ENCODE measurements around the gene MTRR. TPM values are rescaled to one million over a fixed set of nuclear protein-coding genes. Genes with fewer than 3 reads are reported as not detected.

The MTRR gene
- total and polyA plus RNA-seq, 7 donors = 13.8 to 50.4 (median 44.4) TPM

- no peak for DNase-seq
- peaks cover 0 to 19% (median 17%) of the 10 kb centered on the region in 4 donors for H3K4me1 ChIP-seq
- no peak overlapping the region for H3K27ac ChIP-seq
- no peak overlapping the region for H3K4me3 ChIP-seq
- no peaks in the 10 kb centered on the region for H3K9me3 ChIP-seq
- peaks cover 7 to 35% (median 26%) of the 10 kb centered on the region in 3 donors for H3K27me3 ChIP-seq
- TF ChIP-seq, protein P1, sequence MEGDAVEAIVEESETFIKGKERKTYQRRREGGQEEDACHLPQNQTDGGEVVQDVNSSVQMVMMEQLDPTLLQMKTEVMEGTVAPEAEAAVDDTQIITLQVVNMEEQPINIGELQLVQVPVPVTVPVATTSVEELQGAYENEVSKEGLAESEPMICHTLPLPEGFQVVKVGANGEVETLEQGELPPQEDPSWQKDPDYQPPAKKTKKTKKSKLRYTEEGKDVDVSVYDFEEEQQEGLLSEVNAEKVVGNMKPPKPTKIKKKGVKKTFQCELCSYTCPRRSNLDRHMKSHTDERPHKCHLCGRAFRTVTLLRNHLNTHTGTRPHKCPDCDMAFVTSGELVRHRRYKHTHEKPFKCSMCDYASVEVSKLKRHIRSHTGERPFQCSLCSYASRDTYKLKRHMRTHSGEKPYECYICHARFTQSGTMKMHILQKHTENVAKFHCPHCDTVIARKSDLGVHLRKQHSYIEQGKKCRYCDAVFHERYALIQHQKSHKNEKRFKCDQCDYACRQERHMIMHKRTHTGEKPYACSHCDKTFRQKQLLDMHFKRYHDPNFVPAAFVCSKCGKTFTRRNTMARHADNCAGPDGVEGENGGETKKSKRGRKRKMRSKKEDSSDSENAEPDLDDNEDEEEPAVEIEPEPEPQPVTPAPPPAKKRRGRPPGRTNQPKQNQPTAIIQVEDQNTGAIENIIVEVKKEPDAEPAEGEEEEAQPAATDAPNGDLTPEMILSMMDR (IDR thresholded peaks at IDR 0.05) = no peak
- TF ChIP-seq POLR2AphosphoS5 (IDR thresholded peaks at IDR 0.05) (no peak), EP300 (IDR thresholded peaks at IDR 0.05) (no peak), POLR2A (IDR thresholded peaks at IDR 0.05) (no peak)
- peaks cover 0 to 6% (median 0%) of the 10 kb centered on the region in 4 donors for H3K36me3 ChIP-seq
- intact Hi-C loops (cut with DNase I) = no loop called here
- WGBS, 2 donors = 73 to 79% methylated on average over 2 of the region's 2 CpGs
Measured at GRCh38 chr5:7852988-7853387, 16.0 kb upstream of the MTRR start.

- H3K27ac ChIP-seq = no peak overlapping the region
- H3K4me1 ChIP-seq = peaks cover 0 to 6% (median 5%) of the 10 kb centered on the region in 4 donors
- DNase-seq = no peak
- H3K9me3 ChIP-seq = no peaks in the 10 kb centered on the region
- no peak overlapping the region for H3K4me3 ChIP-seq
- TF ChIP-seq POLR2AphosphoS5 (IDR thresholded peaks at IDR 0.05) (no peak), EP300 (IDR thresholded peaks at IDR 0.05) (no peak), POLR2A (IDR thresholded peaks at IDR 0.05) (no peak)
- TF ChIP-seq, protein P1 (IDR thresholded peaks at IDR 0.05) = no peak
- WGBS, 2 donors = 79 to 82% methylated on average over 3 of the region's 3 CpGs
- intact Hi-C loops (cut with DNase I) = no loop called here
- peaks cover 5 to 32% (median 10%) of the 10 kb centered on the region in 4 donors for H3K36me3 ChIP-seq
- H3K27me3 ChIP-seq = peaks cover 0 to 8% (median under 1%) of the 10 kb centered on the region in 3 donors
Measured at GRCh38 chr5:7855611-7856010, 13.3 kb upstream of the MTRR start.

DNA sequence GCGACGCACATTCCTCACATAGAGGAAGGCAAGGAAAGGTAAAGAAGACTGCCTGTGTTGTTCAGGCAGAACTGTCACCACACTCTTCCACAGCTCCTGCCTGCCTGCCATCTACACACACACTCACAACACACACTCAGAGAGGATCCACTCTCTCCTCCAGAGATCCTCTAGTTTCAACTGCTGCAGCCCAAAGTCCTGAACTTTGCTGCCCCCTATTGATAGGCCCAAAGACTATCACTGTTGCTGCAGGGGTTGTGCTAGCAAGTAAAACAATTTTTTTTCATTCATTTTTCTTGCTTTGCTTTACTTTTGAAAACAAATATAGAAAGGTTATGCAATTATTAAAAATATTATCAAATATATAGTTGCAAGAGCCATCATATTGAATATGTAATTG is 12.1 kb upstream of the MTRR start:
- H3K4me1 ChIP-seq = no peaks in the 10 kb centered on the region
- peaks cover 5 to 43% (median 13%) of the 10 kb centered on the region in 4 donors for H3K36me3 ChIP-seq
- H3K9me3 ChIP-seq = no peaks in the 10 kb centered on the region
- H3K4me3 ChIP-seq = no peak overlapping the region
- DNase-seq = no peak
- no peak overlapping the region for H3K27ac ChIP-seq
- intact Hi-C loops (cut with DNase I) = no loop called here
- no peaks in the 10 kb centered on the region for H3K27me3 ChIP-seq
- TF ChIP-seq POLR2AphosphoS5 (IDR thresholded peaks at IDR 0.05) = no peak
- TF ChIP-seq, protein P1 (IDR thresholded peaks at IDR 0.05) = peak in 2 of 4 experiments; percentile 17 to 37
- 98% methylated on average over 2 of the region's 2 CpGs for WGBS, 2 donors

DNA sequence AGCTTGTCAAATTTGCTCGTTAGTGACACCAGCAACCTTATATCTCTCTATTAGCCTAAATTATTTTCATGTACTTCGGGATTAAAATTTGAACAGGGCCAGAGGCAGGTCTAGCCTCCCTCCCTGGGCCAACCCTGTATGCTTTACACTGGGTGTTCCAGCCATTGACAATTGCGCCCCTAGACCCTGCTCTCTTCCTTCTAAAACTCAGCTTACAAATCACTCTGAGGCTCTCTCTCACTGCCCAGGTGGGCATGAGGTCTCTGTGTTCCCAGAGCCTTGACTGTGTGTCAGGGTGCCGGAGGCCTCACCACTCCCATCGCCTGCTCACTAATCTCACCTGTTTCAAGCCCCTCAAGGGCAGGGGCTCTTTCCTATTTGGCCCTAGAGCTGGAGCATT is 11.6 kb upstream of the MTRR start:
- TF ChIP-seq POLR2A (IDR thresholded peaks at IDR 0.05) (no peak), POLR2AphosphoS5 (IDR thresholded peaks at IDR 0.05) (no peak), EP300 (IDR thresholded peaks at IDR 0.05) (no peak)
- TF ChIP-seq, protein P1 (IDR thresholded peaks at IDR 0.05) = no peak
- no peak for DNase-seq
- Histone ChIP-seq H3K27ac (no peak overlapping the region), H3K9me3 (no peaks in the 10 kb centered on the region), H3K36me3 (peaks cover 5 to 48% (median 15%) of the 10 kb centered on the region in 4 donors), H3K4me3 (no peak overlapping the region), H3K4me1 (no peaks in the 10 kb centered on the region), H3K27me3 (no peaks in the 10 kb centered on the region)
- WGBS, 2 donors = 85 to 88% methylated on average over 5 of the region's 5 CpGs
- intact Hi-C loops (cut with DNase I) = no loop called here

Measured in sigmoid colon (tissue), 7 donors.